Inferior parietal cortex (tissue), 1 donor: ENCODE data around the gene CELF4.

Experiments
- DNase-seq: peaks from one replicate; pipeline ENCODE4 v3.0.0-alpha.2; 2016; ENCODE audit errors: extremely low spot score

Gene CELF4

GRCh38 chr18:37225279-37225678 is 340.3 kb downstream of the CELF4 start:
- DNase-seq, result no peak

GRCh38 chr18:37222999-37223378 is 342.6 kb downstream of the CELF4 start:
- no peak for DNase-seq

GRCh38 chr18:37222354-37222998 is 343.1 kb downstream of the CELF4 start:
- no peak for DNase-seq

- DNase-seq, result no peak
Measured at GRCh38 chr18:37219257-37219656, 346.3 kb downstream of the CELF4 start.

GRCh38 chr18:37218022-37218590 is 347.5 kb downstream of the CELF4 start:
- no peak for DNase-seq

DNA sequence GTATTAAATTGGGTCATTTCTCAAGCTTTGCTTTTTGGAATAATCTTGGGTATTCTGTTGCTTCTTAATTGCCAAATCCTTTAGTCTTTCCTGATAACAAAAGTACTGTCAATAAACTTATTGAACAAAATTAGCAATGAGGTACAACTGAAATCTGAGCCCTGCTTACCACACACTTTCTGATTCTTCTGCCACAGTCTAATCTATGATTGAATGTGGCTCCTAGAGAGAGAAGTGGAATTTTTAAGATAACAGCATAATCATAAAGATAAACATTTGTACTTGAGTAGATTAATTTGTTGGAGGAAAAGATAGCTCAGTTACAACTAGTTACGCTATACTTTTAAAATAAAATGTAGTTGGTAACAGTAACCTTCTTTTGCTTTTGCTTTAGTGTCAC is 354.8 kb downstream of the CELF4 start:
- no peak for DNase-seq

GRCh38 chr18:37207343-37207742 is 358.3 kb downstream of the CELF4 start:
- DNase-seq, result no peak

- DNase-seq, result no peak
Measured at GRCh38 chr18:37199741-37200140, 365.9 kb downstream of the CELF4 start.
